ENCODE results near the gene TRIM47. TPM values are rescaled to one million over a fixed set of nuclear protein-coding genes. Genes with fewer than 3 reads are reported as not detected.
"Not testable (repeated sequence)": the region's sequence is repeated elsewhere in the genome, so short reads cannot be mapped to it uniquely, and the experiment has no call there.

TRIM47 gene
- total RNA-seq, 1 experiment from 2014 or later, result 11.9 TPM

- DNase-seq (ENCODE audit: low read depth in 1 of 2, low spot score in 2 of 2); H3K27ac ChIP-seq; H3K4me3 ChIP-seq; H3K36me3 ChIP-seq; H3K27me3 ChIP-seq (replicated peaks); H3K9me3 ChIP-seq (replicated peaks): not testable (repeated sequence)
- peaks cover 15% of the 10 kb centered on the region for H3K4me1 ChIP-seq (replicated peaks)
Measured at GRCh38 chr17:75859358-75859757, 19.0 kb downstream of the TRIM47 start.

GRCh38 chr17:75856062-75856756 lies 22.2 kb downstream of the TRIM47 start:
- Histone ChIP-seq H3K27ac (peak overlapping the region; percentile 56), H3K36me3 (peaks cover 10% of the 10 kb centered on the region), H3K4me1 (replicated peaks) (peaks cover 30% of the 10 kb centered on the region), H3K4me3 (peak overlapping the region; percentile 70), H3K27me3 (replicated peaks) (no peaks in the 10 kb centered on the region), H3K9me3 (replicated peaks) (no peaks in the 10 kb centered on the region)
- peak in 1 of 2 experiments; percentile 66 for DNase-seq (ENCODE audit: low read depth in 1 of 2, low spot score in 2 of 2)

GRCh38 chr17:75855310-75856061 lies 22.9 kb downstream of the TRIM47 start, which contains the start of gene WBP2:
WBP2 (minus strand) TSS chr17:75855335; CDS start chr17:75855297, 38 bp downstream.
- Histone ChIP-seq H3K36me3 (peaks cover 17% of the 10 kb centered on the region), H3K4me3 (peak within 1 kb of the TSS; percentile 70), H3K27me3 (replicated peaks) (no peaks in the 10 kb centered on the region), H3K27ac (peak within 1 kb of the TSS; percentile 60), H3K4me1 (replicated peaks) (peaks cover 30% of the 10 kb centered on the region), H3K9me3 (replicated peaks) (no peaks in the 10 kb centered on the region)
- peak; percentile 100 for DNase-seq (ENCODE audit: low read depth in 1 of 2, low spot score in 2 of 2)

- no peaks in the 10 kb centered on the region for H3K27me3 ChIP-seq (replicated peaks)
- no peak for DNase-seq (ENCODE audit: low read depth in 1 of 2, low spot score in 2 of 2)
Measured at GRCh38 chr17:75854881-75855309, 23.5 kb downstream of the TRIM47 start.

GRCh38 chr17:75854101-75854748 lies 24.2 kb downstream of the TRIM47 start:
- peak; percentile 68 to 69 for DNase-seq (ENCODE audit: low read depth in 1 of 2, low spot score in 2 of 2)
- peaks cover 27% of the 10 kb centered on the region for H3K36me3 ChIP-seq
- peaks cover 30% of the 10 kb centered on the region for H3K4me1 ChIP-seq (replicated peaks)
- H3K27me3 ChIP-seq (replicated peaks), result no peaks in the 10 kb centered on the region
- peak overlapping the region; percentile 60 for H3K27ac ChIP-seq
- peak overlapping the region; percentile 70 for H3K4me3 ChIP-seq
- no peaks in the 10 kb centered on the region for H3K9me3 ChIP-seq (replicated peaks)

More at GRCh38 chr17:75854881-75855309, 23.5 kb downstream of the TRIM47 start:
- Histone ChIP-seq H3K36me3 (peaks cover 20% of the 10 kb centered on the region), H3K4me3 (peak overlapping the region; percentile 70), H3K27ac (peak overlapping the region; percentile 60), H3K9me3 (replicated peaks) (no peaks in the 10 kb centered on the region), H3K4me1 (replicated peaks) (peaks cover 30% of the 10 kb centered on the region)

GRCh38 chr17:75853433-75853832 lies 24.9 kb downstream of the TRIM47 start:
- peak in 1 of 2 experiments; percentile 45 for DNase-seq (ENCODE audit: low read depth in 1 of 2, low spot score in 2 of 2)
- Histone ChIP-seq H3K36me3 (peaks cover 35% of the 10 kb centered on the region), H3K27me3 (replicated peaks) (no peaks in the 10 kb centered on the region), H3K27ac (peak overlapping the region; percentile 60), H3K4me3 (no peak overlapping the region), H3K9me3 (replicated peaks) (no peaks in the 10 kb centered on the region), H3K4me1 (replicated peaks) (peaks cover 30% of the 10 kb centered on the region)

- not testable (repeated sequence) for DNase-seq (ENCODE audit: low read depth in 1 of 2, low spot score in 2 of 2); H3K27ac ChIP-seq; H3K9me3 ChIP-seq (replicated peaks); H3K27me3 ChIP-seq (replicated peaks); H3K4me3 ChIP-seq
- Histone ChIP-seq H3K36me3 (peaks cover 53% of the 10 kb centered on the region), H3K4me1 (replicated peaks) (peaks cover 30% of the 10 kb centered on the region)
Measured at GRCh38 chr17:75851693-75851991, 26.7 kb downstream of the TRIM47 start.

- H3K9me3 ChIP-seq (replicated peaks), result no peaks in the 10 kb centered on the region; the same call in 1 of the 2 replicates
- peak in 1 of 2 experiments; percentile 41 for DNase-seq (ENCODE audit: low read depth in 1 of 2, low spot score in 2 of 2)
- H3K36me3 ChIP-seq, result peaks cover 58% of the 10 kb centered on the region
- H3K4me3 ChIP-seq, result no peak overlapping the region
- H3K27me3 ChIP-seq (replicated peaks), result no peaks in the 10 kb centered on the region
- peaks cover 25% of the 10 kb centered on the region for H3K4me1 ChIP-seq (replicated peaks)
- no peak overlapping the region for H3K27ac ChIP-seq
Measured at GRCh38 chr17:75850928-75851692, 27.3 kb downstream of the TRIM47 start.

GRCh38 chr17:75849724-75850123 lies 28.7 kb downstream of the TRIM47 start:
- Histone ChIP-seq H3K9me3 (replicated peaks) (no peaks in the 10 kb centered on the region; the same call in 1 of the 2 replicates), H3K36me3 (peaks cover 60% of the 10 kb centered on the region), H3K27ac (no peak overlapping the region), H3K27me3 (replicated peaks) (no peaks in the 10 kb centered on the region), H3K4me1 (replicated peaks) (peaks cover 31% of the 10 kb centered on the region), H3K4me3 (no peak overlapping the region)
- peak in 1 of 2 experiments; percentile 46 for DNase-seq (ENCODE audit: low read depth in 1 of 2, low spot score in 2 of 2)

GRCh38 chr17:75849279-75849646 lies 29.1 kb downstream of the TRIM47 start:
- H3K27me3 ChIP-seq (replicated peaks), result no peaks in the 10 kb centered on the region
- peak in 1 of 2 experiments; percentile 42 for DNase-seq (ENCODE audit: low read depth in 1 of 2, low spot score in 2 of 2)
- H3K36me3 ChIP-seq, result peaks cover 60% of the 10 kb centered on the region
- H3K9me3 ChIP-seq (replicated peaks), result no peaks in the 10 kb centered on the region; the same call in 1 of the 2 replicates
- H3K4me3 ChIP-seq, result no peak overlapping the region
- H3K27ac ChIP-seq, result no peak overlapping the region
- H3K4me1 ChIP-seq (replicated peaks), result peaks cover 27% of the 10 kb centered on the region

- no peak overlapping the region for H3K4me3 ChIP-seq
- peak; percentile 52 to 83 for DNase-seq (ENCODE audit: low read depth in 1 of 2, low spot score in 2 of 2)
- H3K4me1 ChIP-seq (replicated peaks), result peaks cover 21% of the 10 kb centered on the region
- H3K36me3 ChIP-seq, result peaks cover 60% of the 10 kb centered on the region
- H3K9me3 ChIP-seq (replicated peaks), result no peaks in the 10 kb centered on the region; the same call in 1 of the 2 replicates
- no peaks in the 10 kb centered on the region for H3K27me3 ChIP-seq (replicated peaks)
- no peak overlapping the region for H3K27ac ChIP-seq
Measured at GRCh38 chr17:75848523-75849278, 29.7 kb downstream of the TRIM47 start.

GRCh38 chr17:75847614-75848522 lies 30.5 kb downstream of the TRIM47 start:
- no peak overlapping the region for H3K4me3 ChIP-seq
- peaks cover 60% of the 10 kb centered on the region for H3K36me3 ChIP-seq
- no peaks in the 10 kb centered on the region; the same call in 1 of the 2 replicates for H3K9me3 ChIP-seq (replicated peaks)
- no peaks in the 10 kb centered on the region for H3K27me3 ChIP-seq (replicated peaks)
- DNase-seq (ENCODE audit: low read depth in 1 of 2, low spot score in 2 of 2), result peak in 1 of 2 experiments; percentile 51
- peaks cover 13% of the 10 kb centered on the region for H3K4me1 ChIP-seq (replicated peaks)
- no peak overlapping the region for H3K27ac ChIP-seq
